ENCODE data around the gene KRT72.
A peak's percentile ranks its signal among the peaks of the same experiment; 100 is the strongest.

DNA sequence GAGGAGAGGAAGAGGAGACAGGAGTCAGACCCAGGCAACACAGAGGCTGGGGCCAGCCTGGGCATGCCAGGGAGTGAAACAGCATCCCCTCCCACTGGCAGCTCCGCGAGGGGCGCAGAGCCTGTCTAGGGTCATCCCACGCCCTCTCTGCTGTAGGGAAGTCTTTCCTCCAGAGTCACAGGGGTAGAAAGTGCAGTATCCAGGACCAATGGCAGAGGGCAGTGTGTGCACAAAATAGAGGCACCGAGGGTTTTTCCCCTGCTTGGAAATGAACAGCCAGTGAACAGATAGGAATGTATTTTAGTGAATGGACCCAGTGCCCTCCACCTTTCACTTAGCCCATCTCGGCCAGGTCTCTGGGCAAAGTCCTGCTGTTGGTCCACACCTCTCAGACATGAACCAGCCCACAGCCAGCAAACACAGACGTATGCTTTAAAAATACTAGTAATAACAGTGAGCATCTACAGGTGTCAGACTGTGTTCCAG is 18.2 kb downstream of the KRT72 start:
- peak; percentile 71 for TF ChIP-seq CTCF (IDR thresholded peaks at IDR 0.05; ENCODE audit: low read depth, low read length)
- no peak for TF ChIP-seq EZH2phosphoT487 (IDR thresholded peaks at IDR 0.05; ENCODE audit: low read depth)

All from OCI-LY3 (cell line).